KOPT-K1 (cell line): Measurements from ENCODE around the gene CUL1.

Experiments
- H3K27ac ChIP-seq: fragments of 200-600 bp; sonication (generic); 2 replicates; pipeline ENCODE4 v1.5.1; 2016; ENCODE audit warnings: antibody characterized with exemption, mild to moderate bottlenecking, low read depth, low read length; ENCODE audit not compliant: poor library complexity, severe bottlenecking
- H3K36me3 ChIP-seq: fragments of 200-600 bp; sonication (generic); 2 replicates; pipeline ENCODE4 v1.5.1; 2017; ENCODE audit warnings: antibody characterized with exemption, mild to moderate bottlenecking, low read length, moderate library complexity; ENCODE audit not compliant: insufficient read depth
- H3K9me3 ChIP-seq: fragments of 200-600 bp; sonication (generic); 2 replicates; pipeline ENCODE4 v1.5.1; 2017; ENCODE audit warnings: antibody characterized with exemption, low read length, mild to moderate bottlenecking; ENCODE audit not compliant: insufficient read depth, poor library complexity, severe bottlenecking

Gene CUL1

GRCh38 chr7:148813890-148814289 is 115.2 kb downstream of the CUL1 start:
- Histone ChIP-seq H3K36me3 (peaks cover 100% of the 10 kb centered on the region), H3K27ac (no peak overlapping the region), H3K9me3 (no peaks in the 10 kb centered on the region)

- Histone ChIP-seq H3K36me3 (peaks cover 100% of the 10 kb centered on the region), H3K27ac (no peak overlapping the region)
Measured at GRCh38 chr7:148814922-148815559, 116.3 kb downstream of the CUL1 start.

GRCh38 chr7:148815612-148816011 is 116.9 kb downstream of the CUL1 start:
- peaks cover 100% of the 10 kb centered on the region for H3K36me3 ChIP-seq
- no peak overlapping the region for H3K27ac ChIP-seq

More at GRCh38 chr7:148814922-148815559, 116.3 kb downstream of the CUL1 start:
- H3K9me3 ChIP-seq, result no peaks in the 10 kb centered on the region

GRCh38 chr7:148819697-148820360 is 121.1 kb downstream of the CUL1 start:
- H3K36me3 ChIP-seq, result peaks cover 100% of the 10 kb centered on the region
- H3K27ac ChIP-seq, result no peak overlapping the region
- no peaks in the 10 kb centered on the region for H3K9me3 ChIP-seq

More at GRCh38 chr7:148815612-148816011, 116.9 kb downstream of the CUL1 start:
- H3K9me3 ChIP-seq, result no peaks in the 10 kb centered on the region

- Histone ChIP-seq H3K9me3 (no peaks in the 10 kb centered on the region), H3K36me3 (peaks cover 100% of the 10 kb centered on the region), H3K27ac (no peak overlapping the region)
Measured at GRCh38 chr7:148821422-148821821, 122.7 kb downstream of the CUL1 start.

- peaks cover 100% of the 10 kb centered on the region for H3K36me3 ChIP-seq
Measured at GRCh38 chr7:148824864-148825263, 126.2 kb downstream of the CUL1 start.

GRCh38 chr7:148825338-148825737 is 126.6 kb downstream of the CUL1 start:
- peaks cover 100% of the 10 kb centered on the region for H3K36me3 ChIP-seq
- H3K27ac ChIP-seq, result no peak overlapping the region
- no peaks in the 10 kb centered on the region for H3K9me3 ChIP-seq

More at GRCh38 chr7:148824864-148825263, 126.2 kb downstream of the CUL1 start:
- Histone ChIP-seq H3K27ac (no peak overlapping the region), H3K9me3 (no peaks in the 10 kb centered on the region)

- Histone ChIP-seq H3K36me3 (peaks cover 98% of the 10 kb centered on the region), H3K9me3 (no peaks in the 10 kb centered on the region), H3K27ac (no peak overlapping the region)
Measured at GRCh38 chr7:148828965-148829364, 130.3 kb downstream of the CUL1 start.

GRCh38 chr7:148830897-148831692 is 132.4 kb downstream of the CUL1 start:
- Histone ChIP-seq H3K36me3 (peaks cover 97% of the 10 kb centered on the region), H3K9me3 (no peaks in the 10 kb centered on the region)

GRCh38 chr7:148831782-148832181 is 133.1 kb downstream of the CUL1 start:
- no peaks in the 10 kb centered on the region for H3K9me3 ChIP-seq
- H3K27ac ChIP-seq, result no peak overlapping the region
- peaks cover 97% of the 10 kb centered on the region for H3K36me3 ChIP-seq

More at GRCh38 chr7:148830897-148831692, 132.4 kb downstream of the CUL1 start:
- no peak overlapping the region for H3K27ac ChIP-seq

GRCh38 chr7:148834605-148835004 is 135.9 kb downstream of the CUL1 start:
- no peaks in the 10 kb centered on the region for H3K9me3 ChIP-seq
- no peak overlapping the region for H3K27ac ChIP-seq
- peaks cover 92% of the 10 kb centered on the region for H3K36me3 ChIP-seq

- Histone ChIP-seq H3K9me3 (no peaks in the 10 kb centered on the region), H3K36me3 (peaks cover 84% of the 10 kb centered on the region), H3K27ac (no peak overlapping the region)
Measured at GRCh38 chr7:148835854-148836253, 137.2 kb downstream of the CUL1 start.

GRCh38 chr7:148838905-148839304 is 140.2 kb downstream of the CUL1 start:
- Histone ChIP-seq H3K27ac (no peak overlapping the region), H3K9me3 (no peaks in the 10 kb centered on the region), H3K36me3 (peaks cover 77% of the 10 kb centered on the region)

GRCh38 chr7:148847815-148848734 is 149.4 kb downstream of the CUL1 start:
- Histone ChIP-seq H3K27ac (no peak overlapping the region), H3K36me3 (peaks cover 33% of the 10 kb centered on the region), H3K9me3 (no peaks in the 10 kb centered on the region)
